ENCODE data around the gene GTPBP6.
"Not testable (repeated sequence)": the region's sequence is repeated elsewhere in the genome, so short reads cannot be mapped to it uniquely, and the experiment has no call there.

GTPBP6 gene

DNA sequence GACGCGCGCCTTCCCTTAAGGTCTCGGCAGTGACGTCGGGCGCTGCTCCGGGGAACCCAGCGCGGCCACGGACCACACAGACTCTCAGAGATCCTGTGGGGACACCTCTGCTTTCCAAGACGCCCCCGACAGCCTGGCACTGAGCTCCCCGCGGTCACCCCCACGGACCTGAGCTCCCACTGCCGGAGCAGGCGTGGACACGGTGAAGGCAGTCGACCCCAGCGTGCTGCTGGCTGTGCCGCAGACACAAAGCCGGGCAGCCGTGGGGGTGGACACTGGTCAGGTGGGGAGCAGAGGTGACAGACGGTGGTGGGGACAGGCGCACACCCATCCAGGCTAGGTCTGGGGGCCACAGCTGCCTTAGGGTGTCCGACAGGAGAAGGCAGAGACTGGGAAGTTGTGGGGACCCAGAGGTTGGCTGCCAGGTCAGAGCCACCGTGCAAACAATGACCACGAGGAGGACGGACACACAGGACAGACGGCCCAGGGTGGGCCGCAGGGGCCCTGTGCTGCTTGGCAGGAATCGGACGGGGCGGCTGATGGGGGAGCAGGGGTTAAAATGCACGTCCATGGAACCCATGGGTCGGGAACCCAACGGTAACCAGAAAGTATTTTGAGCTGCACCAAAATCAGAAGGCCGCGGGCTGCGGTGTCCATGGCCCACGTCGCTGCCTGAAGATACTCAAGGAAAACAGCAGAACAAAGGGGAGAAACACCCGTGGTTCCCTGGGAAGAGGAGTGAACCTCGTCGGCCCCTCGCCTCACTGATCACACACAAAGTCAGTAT, 16.6 kb upstream of the GTPBP6 start:
- no peak for DNase-seq

DNA sequence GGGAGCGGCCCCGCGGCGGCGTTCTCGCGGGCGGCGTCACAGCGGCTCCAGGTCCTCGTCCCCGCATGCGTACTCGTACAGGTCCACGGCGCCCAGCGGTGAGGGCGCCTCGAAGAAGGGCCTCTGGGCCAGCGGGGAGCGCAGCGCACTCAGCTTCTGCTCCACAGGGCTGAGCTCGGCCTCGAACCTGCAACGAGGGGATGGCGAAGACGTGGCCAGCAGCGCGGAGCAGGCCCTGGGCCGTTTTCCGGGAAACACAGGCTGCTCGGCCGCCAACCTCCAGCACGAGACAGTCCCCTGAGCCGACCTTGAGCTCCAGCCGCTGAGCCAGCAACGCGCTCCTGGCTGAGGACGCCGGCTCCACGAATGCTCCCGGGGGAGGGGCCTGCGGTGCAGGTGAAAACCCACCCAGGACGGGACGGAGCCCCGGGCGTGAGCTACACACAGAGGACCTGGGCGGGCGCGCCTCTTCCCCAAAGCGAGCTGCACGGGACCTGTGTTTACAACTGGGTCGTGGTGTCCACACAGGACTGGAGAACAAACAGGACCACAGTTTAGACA, 15.8 kb upstream of the GTPBP6 start:
- DNase-seq, result no peak

DNA sequence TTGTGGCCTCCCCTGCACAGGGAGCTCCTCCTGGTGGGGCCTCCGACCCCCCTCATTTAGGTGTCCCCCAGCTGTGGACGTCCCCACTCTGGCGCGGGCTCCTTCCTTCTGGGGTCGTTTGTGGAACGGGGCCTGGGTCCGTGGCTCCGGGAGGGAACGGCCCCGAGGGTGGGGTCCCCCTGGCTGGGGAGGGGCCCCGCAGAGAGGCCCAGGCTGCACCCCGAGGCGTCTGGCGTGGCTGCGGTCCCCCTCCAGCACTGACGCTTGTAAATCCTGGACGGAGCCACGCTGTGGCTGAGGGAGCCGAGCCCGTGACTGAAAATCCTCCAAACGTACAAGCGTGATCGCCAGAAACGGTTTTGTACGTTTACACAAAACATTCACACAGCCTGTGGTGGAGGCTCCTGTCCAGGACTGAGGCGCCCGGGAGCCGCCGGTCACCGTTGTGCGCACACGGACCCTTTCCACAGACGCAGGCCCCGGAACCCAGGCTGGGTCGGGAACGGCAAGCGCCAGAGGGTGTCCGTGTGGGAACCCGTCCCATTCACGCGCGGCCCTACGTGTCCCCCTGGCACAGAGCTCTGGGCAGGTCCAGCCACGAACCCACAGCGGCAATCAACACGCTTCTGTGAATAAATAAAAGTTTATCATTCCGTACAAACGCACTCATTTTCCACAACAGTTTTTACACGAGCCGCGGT, 15.2 kb upstream of the GTPBP6 start:
- DNase-seq, result no peak

DNA sequence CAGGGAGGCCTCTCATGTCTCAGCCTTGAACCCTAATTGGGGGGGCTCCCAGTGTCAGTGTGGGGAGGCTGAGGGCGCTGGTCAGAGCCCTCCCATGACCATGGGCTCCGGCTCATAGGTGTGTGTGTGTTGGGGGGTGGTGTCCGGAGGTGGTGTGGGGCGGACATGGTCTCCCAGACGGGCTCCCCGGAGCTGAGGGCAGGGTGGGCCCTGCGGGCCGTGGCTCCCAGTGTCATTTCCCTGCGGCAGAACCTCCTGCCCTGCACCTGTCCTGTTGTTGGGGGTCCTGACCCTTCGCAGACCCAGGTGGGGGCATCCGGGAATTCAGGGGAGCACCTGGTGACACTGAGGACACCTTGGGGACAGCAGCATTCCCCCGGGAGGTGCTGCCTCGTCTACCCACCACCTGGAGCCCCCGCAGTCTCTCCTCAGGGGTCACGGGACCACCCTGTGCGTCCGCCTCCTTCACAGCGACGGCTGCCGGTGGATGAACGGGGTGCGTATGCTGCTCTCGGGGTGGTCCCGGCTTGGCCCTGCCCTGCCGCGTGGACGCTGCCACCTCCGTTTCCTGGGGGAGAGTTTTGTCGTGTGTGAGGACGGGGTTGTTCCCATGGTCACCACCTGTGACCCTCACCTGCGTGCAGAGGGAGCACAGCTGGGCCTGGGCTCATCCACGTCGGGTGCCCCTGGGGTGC, 14.5 kb upstream of the GTPBP6 start:
- no peak for DNase-seq

DNA sequence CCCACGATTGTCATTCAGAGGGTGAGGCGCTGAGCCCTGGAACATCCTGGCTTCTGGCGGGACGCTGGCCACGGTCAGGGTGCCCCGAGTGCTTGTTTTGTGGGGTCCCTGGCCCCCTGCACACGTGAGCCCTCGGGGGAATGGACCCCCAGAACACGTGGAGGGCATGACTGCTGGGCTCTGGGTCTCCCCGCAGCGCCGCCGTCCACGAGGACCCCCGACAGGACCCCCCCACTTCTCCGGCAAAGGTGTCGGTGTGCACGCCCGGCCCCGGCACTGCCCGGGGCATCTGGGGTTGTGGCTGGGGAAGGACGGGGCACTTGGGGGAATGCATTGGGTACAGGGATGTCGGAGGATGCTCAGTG, 13.9 kb upstream of the GTPBP6 start:
- no peak for DNase-seq

DNA sequence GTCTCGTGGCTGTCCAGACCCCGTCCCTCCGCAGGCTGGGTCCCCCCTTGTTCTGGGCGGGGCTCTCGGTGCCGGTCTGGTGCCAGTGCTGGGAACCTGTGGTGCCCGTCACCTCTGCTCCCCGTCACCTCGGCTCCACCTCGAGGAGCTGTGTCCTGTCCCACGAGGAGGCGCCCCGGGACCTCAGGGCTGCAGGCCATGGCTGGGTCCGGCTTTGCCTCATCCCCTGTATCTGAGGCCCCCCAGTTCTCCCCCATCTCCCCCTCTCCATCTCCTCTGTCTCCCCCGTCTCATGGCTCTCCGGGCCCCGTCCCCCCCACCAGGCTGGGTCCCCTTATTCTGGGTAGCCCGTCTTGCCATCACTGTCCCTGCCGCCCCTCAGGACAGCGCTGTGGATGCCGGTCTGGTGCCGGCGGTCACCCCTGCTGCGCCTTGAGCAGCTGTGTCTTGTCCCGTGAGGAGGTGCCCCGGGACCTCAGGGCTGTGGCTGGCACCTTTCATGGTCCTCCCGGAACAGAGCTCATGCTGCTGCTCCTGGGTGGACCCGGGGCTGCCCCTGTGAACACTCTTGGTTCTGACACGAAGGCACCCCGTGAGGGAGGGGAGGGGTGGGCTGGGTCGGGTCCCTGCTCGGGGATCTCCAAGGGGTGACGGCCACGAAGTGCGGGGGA, 13.4 kb upstream of the GTPBP6 start:
- DNase-seq, result no peak

DNA sequence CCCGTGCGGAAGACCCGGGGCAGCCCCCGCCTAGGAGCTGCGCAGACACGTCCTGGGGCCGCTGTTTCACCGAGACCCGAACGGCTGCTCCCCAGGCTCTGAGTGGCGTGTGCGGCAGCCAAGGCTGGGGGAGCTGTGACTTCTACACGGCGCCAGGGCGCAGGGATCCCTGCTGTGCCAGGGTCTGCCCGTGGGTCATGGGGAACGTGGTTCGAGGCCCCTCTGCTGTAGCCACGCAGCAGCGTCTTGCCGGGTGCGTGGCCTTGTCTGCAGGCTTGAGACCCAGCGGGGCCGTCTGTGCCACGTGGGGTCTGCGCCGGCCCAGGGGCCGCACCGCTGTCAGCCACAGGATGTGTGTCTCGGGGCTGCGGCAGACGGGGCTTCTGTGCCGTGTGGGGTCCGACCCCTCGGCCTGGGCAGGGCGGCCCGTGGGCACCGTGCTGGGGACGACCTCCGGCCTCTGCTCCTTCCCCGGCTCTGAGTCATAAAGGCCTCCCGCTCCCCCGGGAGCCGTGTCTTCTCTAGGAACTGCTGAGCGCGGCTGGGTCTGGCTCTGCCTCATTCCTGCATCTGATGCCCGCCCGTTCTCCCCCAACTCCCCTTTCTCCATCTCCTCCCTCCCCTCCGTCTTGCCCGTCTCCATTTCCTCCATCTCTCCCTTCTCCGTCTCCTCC, 12.7 kb upstream of the GTPBP6 start:
- peak; percentile 54 for DNase-seq

DNA sequence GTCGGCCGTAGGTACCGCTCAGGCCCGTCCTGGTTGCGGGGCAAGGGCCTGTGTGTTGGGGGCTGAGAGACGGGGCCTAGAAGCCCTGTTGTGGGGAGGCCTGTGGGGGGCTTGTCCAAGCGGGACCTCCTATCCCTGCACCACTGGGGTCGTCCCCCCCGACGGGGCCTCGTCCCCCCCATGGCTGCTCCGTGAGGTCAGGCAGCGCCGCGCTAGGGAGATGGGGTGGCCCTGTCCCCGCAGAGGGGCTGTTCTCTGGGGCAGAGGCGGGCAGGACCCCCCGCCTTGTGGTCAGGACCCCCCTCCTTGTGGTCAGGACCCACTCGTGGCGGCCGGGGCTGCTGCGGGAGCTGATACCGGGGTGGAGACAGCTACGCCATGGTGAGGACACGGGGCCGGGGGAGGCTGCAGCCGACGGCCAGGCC, 12.1 kb upstream of the GTPBP6 start:
- DNase-seq, result no peak

DNA sequence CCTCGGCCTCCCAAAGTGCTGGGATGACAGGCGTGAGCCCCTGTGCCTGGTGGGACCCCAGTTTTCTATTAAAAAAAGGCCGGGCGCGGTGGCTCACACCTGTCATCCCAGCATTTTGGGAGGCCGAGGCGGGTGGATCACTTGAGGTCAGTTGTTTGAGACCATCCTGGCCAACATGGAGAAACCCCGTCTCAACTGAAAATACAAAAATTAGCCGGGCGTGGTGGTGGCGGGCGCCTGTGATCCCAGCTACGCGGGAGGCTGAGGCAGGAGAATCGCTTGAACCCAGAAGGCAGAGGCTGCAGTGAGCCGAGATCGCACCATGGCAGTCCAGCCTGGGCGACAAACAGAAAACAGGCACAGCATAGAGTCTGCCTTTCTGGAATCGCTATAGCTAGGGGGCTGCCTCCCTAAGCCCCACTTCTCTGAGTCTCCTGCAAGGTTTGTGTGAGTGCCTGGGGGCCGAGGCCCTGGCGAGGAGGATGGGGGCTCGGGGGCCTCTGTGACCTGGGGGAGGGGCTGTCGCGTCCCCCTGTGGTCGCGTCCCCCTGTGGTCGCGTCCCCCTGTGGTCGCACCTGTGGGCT, 11.6 kb upstream of the GTPBP6 start:
- not testable (repeated sequence) for DNase-seq

DNA sequence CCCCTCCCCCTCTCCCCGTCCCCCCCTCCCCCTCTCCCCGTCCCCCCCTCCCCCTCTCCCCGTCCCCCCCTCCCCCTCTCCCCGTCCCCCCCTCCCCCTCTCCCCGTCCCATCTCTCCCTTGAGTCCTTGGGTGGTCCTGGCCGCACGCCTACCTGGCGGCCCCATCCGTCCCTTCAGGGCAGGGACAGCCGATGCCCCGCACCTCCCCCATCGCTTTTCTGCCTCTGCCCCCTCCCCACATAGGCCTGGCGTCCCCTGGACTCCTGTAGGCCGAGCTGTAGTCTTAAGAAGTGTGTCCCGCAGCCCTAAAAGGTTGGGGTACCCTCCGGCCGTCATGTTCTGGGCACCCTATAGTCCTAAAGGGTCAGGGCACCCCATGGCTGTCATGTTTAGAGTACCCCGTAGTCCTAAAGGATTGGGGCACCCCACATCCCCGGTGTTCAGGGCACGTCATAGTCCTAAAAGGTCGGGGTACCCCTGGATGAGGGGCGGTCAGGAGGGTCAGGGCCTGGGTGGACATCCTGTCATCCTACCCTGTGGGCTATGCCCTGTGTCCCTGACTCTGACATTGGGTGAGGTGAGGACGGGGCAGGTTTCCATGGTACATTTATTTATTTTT, 10.8 kb upstream of the GTPBP6 start:
- DNase-seq, result no peak

DNA sequence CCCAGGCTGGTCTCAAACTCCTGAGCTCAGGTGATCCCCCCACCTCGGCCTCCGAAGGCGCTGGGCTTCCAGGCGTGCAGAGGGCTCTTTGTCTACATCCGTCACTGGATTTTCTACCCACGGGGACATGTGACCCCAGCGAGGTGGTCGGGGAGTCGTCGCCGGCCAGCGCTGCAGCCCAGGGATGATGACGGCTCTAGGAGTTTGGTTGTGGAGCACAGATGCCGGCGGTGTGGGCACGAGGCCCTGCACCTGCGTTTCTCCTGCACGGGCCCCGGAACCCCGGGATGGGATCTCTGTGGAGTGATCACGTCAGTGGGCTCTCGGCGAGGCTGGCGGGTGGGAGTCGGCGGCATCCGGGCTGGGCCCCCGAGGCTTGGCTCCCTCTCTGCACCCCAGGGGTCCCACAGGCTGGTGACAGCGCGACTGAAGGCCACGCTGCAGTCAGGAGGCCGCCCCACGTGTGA, 9.1 kb upstream of the GTPBP6 start:
- DNase-seq, result no peak

DNA sequence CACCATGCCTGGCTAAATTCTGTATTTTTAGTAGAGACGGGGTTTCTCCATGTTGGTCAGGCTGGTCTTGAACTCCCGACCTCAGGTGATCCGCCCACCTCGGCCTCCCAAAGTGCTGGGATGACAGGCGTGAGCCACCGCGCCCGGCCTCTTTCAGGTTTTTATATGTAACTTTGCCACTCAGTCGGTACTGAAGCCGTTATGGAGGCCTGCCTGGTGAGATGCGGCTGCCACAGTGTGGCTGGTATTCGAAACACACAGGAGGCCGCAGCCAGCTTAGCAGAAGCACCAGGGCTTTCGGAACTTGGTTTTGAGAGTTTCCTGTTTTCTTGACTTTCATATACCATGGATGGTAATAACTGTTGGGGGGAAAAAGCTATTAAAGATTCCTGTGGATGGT, 6.1 kb upstream of the GTPBP6 start:
- not testable (repeated sequence) for DNase-seq

DNA sequence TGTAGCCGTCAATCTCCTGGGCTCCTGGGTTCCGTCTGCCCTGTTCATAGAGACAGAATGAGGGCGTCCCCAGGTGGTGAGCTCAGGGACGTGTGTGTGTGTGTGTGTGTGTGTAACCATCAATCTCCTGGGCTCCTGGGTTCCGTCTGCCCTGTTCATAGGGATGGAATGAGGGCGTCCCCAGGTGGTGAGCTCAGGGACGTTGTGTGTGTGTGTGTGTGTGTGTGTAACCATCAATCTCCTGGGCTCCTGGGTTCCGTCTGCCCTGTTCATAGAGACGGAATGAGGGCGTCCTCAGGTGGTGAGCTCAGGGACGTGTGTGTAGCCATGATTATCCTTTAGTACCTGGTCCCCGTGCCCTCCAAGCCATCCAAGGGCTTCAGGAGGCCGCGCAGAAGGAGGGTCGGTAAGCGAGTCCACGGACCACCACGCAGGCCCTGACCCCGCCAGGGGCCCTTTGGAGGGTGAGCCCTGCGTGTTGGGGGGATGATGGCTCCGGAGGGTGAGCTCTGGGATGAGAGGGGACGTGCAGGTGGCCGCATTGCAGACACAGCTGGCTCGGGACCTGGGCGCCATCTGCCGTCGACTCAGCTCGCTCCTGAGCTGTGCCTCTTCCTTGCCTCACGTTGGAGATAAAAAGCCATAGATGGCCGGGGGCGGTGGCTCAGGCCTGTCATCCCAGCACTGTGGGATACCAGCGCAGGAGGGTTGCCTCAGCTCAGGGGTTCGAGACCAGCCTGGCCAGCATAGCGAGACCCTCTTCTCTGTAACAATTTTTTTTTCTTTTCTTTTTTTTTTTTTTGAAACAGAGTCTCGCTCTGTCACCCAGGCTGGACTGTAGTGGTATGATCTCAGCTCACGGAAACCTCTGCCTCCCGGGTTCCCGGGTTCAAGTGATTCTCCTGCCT, 5.4 kb upstream of the GTPBP6 start:
- DNase-seq, result no peak

DNA sequence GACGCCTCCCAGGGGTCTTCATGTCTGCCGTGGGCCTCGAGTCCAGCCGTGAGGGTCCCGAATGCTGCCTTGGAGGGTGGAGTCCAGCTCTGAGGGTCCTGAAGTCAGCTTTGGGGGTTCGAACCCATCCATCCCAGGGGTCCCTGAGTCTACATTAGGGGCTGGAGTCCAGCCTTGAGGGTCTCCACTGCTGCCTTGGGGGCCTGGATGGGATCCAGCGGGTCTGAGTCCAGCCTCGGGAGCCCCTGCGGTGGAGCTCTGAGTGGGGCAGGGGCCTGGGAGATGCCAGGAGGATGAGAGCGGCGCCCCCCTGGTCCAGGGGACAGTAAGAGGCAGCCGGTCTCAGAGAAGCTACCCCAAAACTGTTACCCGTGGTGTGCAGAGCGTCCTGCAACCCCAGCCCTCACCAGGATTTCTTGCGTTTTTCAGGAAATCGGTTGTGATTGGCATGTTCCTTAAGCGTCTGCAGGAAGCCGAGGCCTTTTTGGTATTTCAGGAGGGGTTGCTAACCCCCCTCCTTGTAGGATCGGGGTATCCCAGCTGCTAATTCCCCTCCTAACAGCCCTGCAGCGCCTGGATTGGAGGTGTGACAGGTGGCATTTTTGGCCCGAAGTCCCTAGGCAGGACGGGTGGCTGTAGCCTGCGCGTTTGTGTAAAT, 1.7 kb upstream of the GTPBP6 start:
- DNase-seq, result no peak

DNA sequence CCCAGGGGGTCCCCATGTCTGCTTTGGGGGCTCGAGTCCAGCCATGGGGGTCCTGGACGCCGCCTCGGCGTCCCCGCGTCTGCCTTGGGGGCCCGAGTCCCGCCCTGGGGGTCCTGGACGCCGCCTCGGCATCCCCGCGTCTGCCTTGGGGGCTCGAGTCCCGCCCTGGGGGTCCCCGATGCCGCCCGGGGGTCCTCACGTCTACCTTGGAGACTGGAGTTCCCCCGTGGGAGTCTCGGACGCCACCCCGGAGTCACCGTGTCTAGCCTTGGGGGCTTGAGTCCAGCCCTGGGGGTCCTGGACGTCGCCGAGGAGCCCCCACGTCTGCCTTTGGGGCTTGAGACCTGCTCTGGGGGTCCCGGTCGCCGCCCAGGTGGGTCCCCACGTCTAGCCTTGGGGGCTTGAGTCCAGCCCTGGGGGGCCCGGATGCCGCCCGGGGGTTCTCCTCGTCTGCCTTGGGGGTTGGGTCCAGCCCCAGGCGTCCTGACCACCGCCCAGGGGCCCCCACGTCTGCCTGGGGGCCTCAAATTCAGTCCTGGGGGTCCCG, 1.1 kb upstream of the GTPBP6 start:
- no peak for DNase-seq

DNA sequence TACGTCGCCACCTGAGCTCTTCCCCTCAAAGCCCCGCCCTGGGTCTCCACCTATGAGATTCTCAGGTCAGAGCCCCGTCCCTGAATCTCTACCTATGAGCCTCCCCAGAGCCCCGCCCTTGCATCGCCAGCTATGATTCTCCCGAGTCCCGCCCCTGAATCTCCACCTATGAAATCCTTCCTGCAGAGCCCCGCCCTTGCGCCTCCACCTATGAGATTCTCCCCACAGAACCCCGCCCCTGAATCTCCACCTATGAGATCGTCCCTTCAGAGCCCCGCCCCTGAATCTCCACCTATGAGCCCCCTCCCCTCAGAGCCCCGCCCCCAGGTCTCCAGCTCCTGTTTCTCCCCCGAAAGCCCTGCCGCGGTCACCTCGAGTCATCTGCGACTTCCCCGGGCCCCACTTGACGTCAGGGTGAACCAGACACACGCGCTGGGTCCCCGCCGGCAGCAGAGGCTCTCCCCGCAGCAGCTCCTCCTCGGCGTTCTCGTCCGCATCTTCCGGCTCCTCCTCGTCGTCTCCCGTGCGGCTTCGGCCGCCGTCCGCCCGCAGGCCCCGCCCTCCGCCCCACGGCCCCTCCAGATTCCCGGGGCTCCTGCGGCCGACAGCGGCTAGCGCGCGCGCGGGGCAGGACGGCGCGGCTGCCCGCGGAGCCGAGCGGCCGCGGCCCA, 393 bp downstream of the GTPBP6 start:
- DNase-seq, result peak; percentile 96

DNA sequence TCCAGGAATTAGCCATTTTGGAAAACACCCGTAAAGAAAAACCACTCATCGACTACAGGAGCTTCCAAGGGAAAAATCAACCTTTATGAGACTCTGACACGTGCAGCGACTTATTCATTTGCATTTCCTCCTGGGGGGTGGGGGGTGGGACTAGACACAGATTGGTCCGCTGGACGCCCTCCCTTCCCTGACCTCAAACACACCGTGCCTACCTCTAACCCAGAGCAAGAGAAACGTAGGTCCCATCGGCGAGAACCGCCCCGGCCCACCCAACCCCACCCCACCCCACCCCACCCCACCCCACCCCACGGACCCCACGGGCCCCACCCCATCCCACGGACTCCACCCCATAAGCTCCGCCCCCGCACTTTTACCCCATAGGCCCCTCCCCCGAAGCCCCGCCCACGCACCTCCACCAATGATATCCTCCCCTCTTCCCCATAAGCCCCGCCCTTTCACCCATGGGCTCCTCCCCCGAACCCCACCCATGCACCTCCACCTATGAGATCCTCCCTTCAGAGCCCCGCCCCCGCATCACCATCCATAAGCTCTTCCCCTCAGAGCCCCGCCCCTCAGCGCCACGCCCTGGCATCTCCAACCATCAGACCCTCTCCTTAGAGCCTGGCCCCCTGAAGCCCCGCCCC, 1.1 kb downstream of the GTPBP6 start:
- no peak for DNase-seq

Measured in activated CD8-positive, alpha-beta memory T cell treated with anti-CD3 and anti-CD28 coated beads, Interleukin-2, amount 50 U/mL, for 48 hours (primary cell).